PC-3 (cell line): ENCODE measurements around the gene KLHL21. TPM values are rescaled to one million over a fixed set of nuclear protein-coding genes. Genes with fewer than 3 reads are reported as not detected.
"Not testable (repeated sequence)": the region's sequence is repeated elsewhere in the genome, so short reads cannot be mapped to it uniquely, and the experiment has no call there.

Experiments used
- ATAC-seq: fragments of 200-7000 bp; cut with Tn5 transposase; 2 replicates; pipeline ENCODE4 v1.9.1; 2020; ENCODE audit warnings: mild to moderate bottlenecking, moderate library complexity
- BruUV-seq: library from RNA; stranded (reverse); fragments of 400-500 nt; replicated peaks from 2 replicates; lab custom pipeline; 2021; lab: Mats Ljungman, UMichigan
- CTCF ChIA-PET: fragments of 300-600 bp; sonication (Branson Sonifier 250); formaldehyde crosslinking; loops from one replicate; lab custom pipeline; 2022; ENCODE audit warnings: antibody characterized with exemption; lab: Charles Lee
- POLR2A ChIA-PET: fragments of 300-600 bp; sonication (Branson Sonifier 250); formaldehyde crosslinking; loops from one replicate; lab custom pipeline; 2022; ENCODE audit warnings: antibody characterized with exemption; ENCODE audit not compliant: unreplicated experiment; lab: Charles Lee
- DNase-seq: peaks from one replicate; pipeline ENCODE4 v3.0.0-alpha.2; 2015
- H2AFZ ChIP-seq: fragments of 300-600 bp; sonication (generic); 2 replicates; pipeline ENCODE4 v1.6.0; 2016; ENCODE audit warnings: antibody characterized with exemption, low read length
- H3F3A ChIP-seq: fragments of 300-600 bp; sonication (generic); one replicate; pipeline ENCODE4 v1.6.0; 2017; ENCODE audit warnings: antibody characterized with exemption, low read length, control low read depth, mild to moderate bottlenecking; ENCODE audit not compliant: unreplicated experiment
- H3K27ac ChIP-seq: fragments of 300-600 bp; sonication (generic); 2 replicates; pipeline ENCODE4 v1.5.1; 2016; ENCODE audit warnings: mild to moderate bottlenecking, low read length
- H3K27me3 ChIP-seq: fragments of 300-600 bp; sonication (generic); 2 replicates; pipeline ENCODE4 v1.6.1; 2016; ENCODE audit warnings: low read length, mixed read lengths
- H3K36me3 ChIP-seq: fragments of 300-600 bp; sonication (generic); 2 replicates; pipeline ENCODE4 v1.6.1; 2016; ENCODE audit warnings: low read depth, mixed run types, low read length, mixed read lengths
- H3K4me1 ChIP-seq: fragments of 300-600 bp; sonication (generic); 2 replicates; pipeline ENCODE4 v1.5.1; 2016; ENCODE audit warnings: low read length; ENCODE audit not compliant: insufficient read depth
- H3K4me2 ChIP-seq: fragments of 300-600 bp; sonication (generic); 2 replicates; pipeline ENCODE4 v1.6.0; 2016; ENCODE audit warnings: low read length
- H3K4me3 ChIP-seq: fragments of 300-600 bp; sonication (generic); 2 replicates; pipeline ENCODE4 v1.5.1; 2016; ENCODE audit warnings: mild to moderate bottlenecking, low read length, mixed read lengths
- H3K79me2 ChIP-seq: fragments of 300-600 bp; sonication (generic); 2 replicates; pipeline ENCODE4 v1.6.1; 2017; ENCODE audit warnings: low read length, mixed read lengths
- H3K9ac ChIP-seq: fragments of 300-600 bp; sonication (generic); 2 replicates; pipeline ENCODE4 v1.6.0; 2016; ENCODE audit warnings: mild to moderate bottlenecking, low read length
- H3K9me2 ChIP-seq: fragments of 300-600 bp; sonication (generic); replicated peaks from 2 replicates; pipeline ENCODE4 v1.6.1; 2016; ENCODE audit warnings: mixed run types, low read length, mixed read lengths
- H3K9me3 ChIP-seq: fragments of 300-600 bp; sonication (generic); 2 replicates; pipeline ENCODE4 v1.6.1; 2016; ENCODE audit warnings: low read length, mixed read lengths
- H4K20me1 ChIP-seq: fragments of 300-600 bp; sonication (generic); 2 replicates; pipeline ENCODE4 v1.6.1; 2016; ENCODE audit warnings: low read length, mixed read lengths
- EZH2 ChIP-seq: fragments of 300-600 bp; sonication (generic); IDR thresholded peaks from one replicate; pipeline ENCODE4 v1.6.1; 2017; ENCODE audit warnings: antibody characterized with exemption, mild to moderate bottlenecking, low read length; ENCODE audit not compliant: unreplicated experiment
- EZH2phosphoT487 ChIP-seq: fragments of 300-600 bp; sonication (generic); IDR thresholded peaks from 2 replicates; pipeline ENCODE4 v1.6.1; 2018; ENCODE audit warnings: mild to moderate bottlenecking, antibody characterized with exemption, low read length, borderline replicate concordance
- intact Hi-C: fragments of 100-400 bp; cut with micrococcal nuclease; formaldehyde crosslinking; loops from 2 replicates; pipeline ENCODE4 v1.9.0; 2023
- total RNA-seq: library from RNA; depleted of rRNA; stranded (reverse); fragments of >200 nt; gene quantifications from 2 replicates; pipeline ENCODE4 v1.2.3, GENCODE V29; 2014
- TF ChIP-seq, protein P1 (sequence below): fragments of 300-600 bp; sonication (generic); conservative IDR thresholded peaks from 2 replicates; pipeline ENCODE4 v1.5.1; 2017; ENCODE audit warnings: antibody characterized with exemption, low read depth, mild to moderate bottlenecking, low read length

Gene KLHL21
- total RNA-seq, 1 experiment from 2014 or later: 82.5 TPM

- Histone ChIP-seq H3K4me3 (no peak overlapping the region), H3F3A (no peaks in the 10 kb centered on the region), H3K4me1 (no peaks in the 10 kb centered on the region), H3K4me2 (no peak overlapping the region), H3K79me2 (no peaks in the 10 kb centered on the region), H3K9me2 (no peaks in the 10 kb centered on the region), H3K27ac (no peak overlapping the region), H3K9ac (no peak overlapping the region), H4K20me1 (no peaks in the 10 kb centered on the region), H2AFZ (no peak overlapping the region), H3K9me3 (peaks cover 3% of the 10 kb centered on the region; the same call in 1 of the 2 replicates), H3K36me3 (no peaks in the 10 kb centered on the region), H3K27me3 (peaks cover 13% of the 10 kb centered on the region)
- ChIA-PET CTCF (no interaction called here), POLR2A (interaction anchor here (0.6 kb wide), 1 partner anchor 71 kb away, joined by 6 read pairs; no protein-coding TSS in a partner anchor)
- ATAC-seq (no peak), DNase-seq (no peak)
- BruUV-seq: no TSS peak
- intact Hi-C loops: no loop called here
- TF ChIP-seq EZH2 (no peak), EZH2phosphoT487 (no peak)
- TF ChIP-seq, protein P1, sequence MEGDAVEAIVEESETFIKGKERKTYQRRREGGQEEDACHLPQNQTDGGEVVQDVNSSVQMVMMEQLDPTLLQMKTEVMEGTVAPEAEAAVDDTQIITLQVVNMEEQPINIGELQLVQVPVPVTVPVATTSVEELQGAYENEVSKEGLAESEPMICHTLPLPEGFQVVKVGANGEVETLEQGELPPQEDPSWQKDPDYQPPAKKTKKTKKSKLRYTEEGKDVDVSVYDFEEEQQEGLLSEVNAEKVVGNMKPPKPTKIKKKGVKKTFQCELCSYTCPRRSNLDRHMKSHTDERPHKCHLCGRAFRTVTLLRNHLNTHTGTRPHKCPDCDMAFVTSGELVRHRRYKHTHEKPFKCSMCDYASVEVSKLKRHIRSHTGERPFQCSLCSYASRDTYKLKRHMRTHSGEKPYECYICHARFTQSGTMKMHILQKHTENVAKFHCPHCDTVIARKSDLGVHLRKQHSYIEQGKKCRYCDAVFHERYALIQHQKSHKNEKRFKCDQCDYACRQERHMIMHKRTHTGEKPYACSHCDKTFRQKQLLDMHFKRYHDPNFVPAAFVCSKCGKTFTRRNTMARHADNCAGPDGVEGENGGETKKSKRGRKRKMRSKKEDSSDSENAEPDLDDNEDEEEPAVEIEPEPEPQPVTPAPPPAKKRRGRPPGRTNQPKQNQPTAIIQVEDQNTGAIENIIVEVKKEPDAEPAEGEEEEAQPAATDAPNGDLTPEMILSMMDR: no peak
These were observed 32.6 kb downstream of the KLHL21 start for GRCh38 chr1:6570100-6570499.

DNA sequence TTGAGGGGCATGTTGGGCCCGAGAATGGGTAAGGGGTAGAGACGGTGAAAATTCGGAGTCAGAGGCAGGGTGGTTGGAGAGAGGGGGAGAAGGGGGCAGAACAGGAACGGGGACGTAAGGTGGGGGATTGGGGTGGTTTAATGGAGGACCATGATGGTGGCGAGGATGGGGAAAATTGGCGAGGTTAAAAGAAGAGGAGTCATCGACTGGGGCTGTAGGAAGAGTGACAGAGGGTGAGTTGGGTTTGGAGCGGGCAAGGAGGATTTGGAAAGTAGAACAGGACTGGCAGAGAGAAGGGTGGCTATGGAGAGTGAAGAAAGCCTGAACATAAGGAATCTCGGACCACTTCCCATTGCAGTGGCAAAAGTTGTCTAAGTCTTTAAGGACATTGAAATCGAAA lies 33.6 kb downstream of the KLHL21 start:
- Histone ChIP-seq H2AFZ (no peak overlapping the region), H3K4me2 (peak overlapping the region; percentile 35), H3K27ac (no peak overlapping the region), H3K79me2 (no peaks in the 10 kb centered on the region), H3K36me3 (no peaks in the 10 kb centered on the region), H3K4me1 (no peaks in the 10 kb centered on the region), H3K27me3 (peaks cover 23% of the 10 kb centered on the region), H4K20me1 (no peaks in the 10 kb centered on the region), H3F3A (no peaks in the 10 kb centered on the region), H3K4me3 (no peak overlapping the region), H3K9me3 (peaks cover 3% of the 10 kb centered on the region; the same call in 1 of the 2 replicates), H3K9ac (no peak overlapping the region), H3K9me2 (no peaks in the 10 kb centered on the region)
- no TSS peak for BruUV-seq
- ChIA-PET POLR2A (no interaction called here), CTCF (interaction anchor here (0.6 kb wide), 1 partner anchor 11 kb away, joined by 7 read pairs; no protein-coding TSS in a partner anchor)
- ATAC-seq (no peak), DNase-seq (no peak)
- intact Hi-C loops: no loop called here
- TF ChIP-seq, protein P1: no peak
- TF ChIP-seq EZH2 (no peak), EZH2phosphoT487 (no peak)

DNA sequence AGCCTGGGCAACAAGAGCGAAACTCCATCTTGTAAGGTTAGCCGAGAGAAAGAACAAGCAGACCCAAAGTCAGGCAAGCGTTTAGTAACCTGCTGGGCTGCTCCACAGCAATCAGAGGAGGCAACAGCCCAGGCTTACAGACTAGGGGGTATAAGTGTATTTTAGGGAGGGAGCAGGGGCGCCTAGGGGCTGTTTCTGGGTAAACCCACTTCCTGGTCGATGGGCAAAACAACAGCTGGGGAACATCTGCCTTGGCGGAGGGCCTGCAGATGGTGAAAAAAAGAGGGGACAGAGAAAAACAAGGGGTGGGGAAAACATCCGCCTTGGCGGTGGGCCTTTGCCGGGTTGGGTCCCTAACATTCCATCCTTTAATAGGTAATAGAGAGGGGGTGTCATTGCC lies 42.4 kb downstream of the KLHL21 start:
- Histone ChIP-seq H3K9me3 (no peaks in the 10 kb centered on the region), H3K27ac (no peak overlapping the region), H3K4me3 (no peak overlapping the region), H3K79me2 (no peaks in the 10 kb centered on the region), H3K9me2 (no peaks in the 10 kb centered on the region), H3K4me1 (no peaks in the 10 kb centered on the region), H3K9ac (no peak overlapping the region), H3K27me3 (peaks cover 30% of the 10 kb centered on the region), H2AFZ (no peak overlapping the region), H3K36me3 (no peaks in the 10 kb centered on the region), H3K4me2 (no peak overlapping the region), H3F3A (no peaks in the 10 kb centered on the region), H4K20me1 (no peaks in the 10 kb centered on the region)
- TF ChIP-seq EZH2: no peak
- no peak for TF ChIP-seq EZH2phosphoT487
- TF ChIP-seq, protein P1: no peak
- BruUV-seq: no TSS peak
- CTCF ChIA-PET: no interaction called here
- intact Hi-C loops: no loop called here
- DNase-seq: no peak
- POLR2A ChIA-PET: no interaction called here
- no peak for ATAC-seq

GRCh38 chr1:6559161-6559560 lies 43.5 kb downstream of the KLHL21 start:
- ATAC-seq, POLR2A ChIA-PET, H3K79me2 ChIP-seq, H2AFZ ChIP-seq, H3F3A ChIP-seq, H3K9ac ChIP-seq, H3K4me3 ChIP-seq, CTCF ChIA-PET, H3K9me2 ChIP-seq, H3K4me1 ChIP-seq, H3K9me3 ChIP-seq, BruUV-seq, H3K4me2 ChIP-seq, H3K36me3 ChIP-seq, H4K20me1 ChIP-seq, intact Hi-C loops, H3K27ac ChIP-seq: not testable (repeated sequence)
- peaks cover 19% of the 10 kb centered on the region for H3K27me3 ChIP-seq
- peak; percentile 50 for DNase-seq
